ENCODE results near the gene ACTN2.
"Not testable (repeated sequence)": the region's sequence is repeated elsewhere in the genome, so short reads cannot be mapped to it uniquely, and the experiment has no call there.

The ACTN2 gene

DNA sequence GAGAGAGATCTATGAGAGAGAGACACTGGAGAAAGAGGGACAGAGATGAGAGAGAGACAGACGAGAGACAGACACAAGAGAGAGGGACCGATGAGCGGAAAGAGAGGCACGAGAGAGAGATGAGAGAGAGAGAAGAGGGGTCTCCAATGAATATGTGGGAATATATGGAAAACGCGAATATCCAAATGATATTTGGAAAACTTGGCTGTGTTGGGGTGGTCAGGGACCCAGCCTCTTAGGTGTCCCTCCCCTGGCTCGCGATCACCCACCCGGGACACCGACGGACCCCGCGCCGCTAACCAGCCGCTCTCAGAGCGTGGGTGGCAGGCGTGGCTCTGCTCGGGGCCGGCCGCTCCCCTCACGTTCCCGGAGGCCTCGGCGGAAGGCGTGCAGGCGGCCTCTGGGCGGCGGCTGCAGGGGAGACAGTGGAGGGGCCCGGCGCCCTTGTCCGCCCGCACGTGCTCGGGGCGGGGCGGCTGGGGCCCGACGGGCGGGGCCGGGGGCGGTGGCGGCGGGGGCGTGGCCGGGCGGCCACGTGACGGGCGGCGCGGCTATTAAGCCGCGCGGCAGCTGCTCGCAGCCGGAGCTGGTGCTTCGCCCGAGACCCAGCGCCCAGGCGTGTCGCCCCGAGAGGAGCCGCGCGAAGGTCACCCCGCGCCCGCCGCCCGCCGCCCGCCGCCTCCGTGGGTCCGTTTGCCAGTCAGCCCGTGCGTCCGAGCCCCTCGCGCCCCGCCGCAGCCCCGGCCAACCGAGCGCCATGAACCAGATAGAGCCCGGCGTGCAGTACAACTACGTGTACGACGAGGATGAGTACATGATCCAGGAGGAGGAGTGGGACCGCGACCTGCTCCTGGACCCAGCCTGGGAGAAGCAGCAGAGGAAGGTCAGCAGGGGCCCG, at the start of gene ACTN2:
TSS of gene ACTN2 (plus strand) at position 583 of the 898 bp plus-strand sequence. CDS start at position 758, 175 bp downstream.
- peak; percentile 54 for DNase-seq

DNA sequence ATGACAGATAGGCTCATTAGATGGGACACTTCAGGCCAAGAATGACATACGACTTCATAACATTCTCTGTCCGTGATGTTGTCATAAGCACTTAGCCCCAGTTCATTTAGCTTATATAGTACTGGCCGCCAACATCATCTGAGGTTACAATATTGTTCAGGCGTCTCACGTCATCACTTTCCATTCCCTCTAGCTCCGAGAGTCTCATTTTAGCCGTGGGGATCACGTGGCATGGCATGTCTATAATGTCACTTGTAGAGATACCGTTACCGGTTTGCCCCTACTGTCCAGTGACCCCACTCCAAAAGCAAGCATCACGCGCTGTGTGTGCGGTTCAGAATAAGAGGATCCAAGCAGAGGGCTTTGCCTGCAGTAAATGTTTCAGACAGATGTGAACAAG, 47.4 kb upstream of the ACTN2 start:
- DNase-seq: no peak

DNA sequence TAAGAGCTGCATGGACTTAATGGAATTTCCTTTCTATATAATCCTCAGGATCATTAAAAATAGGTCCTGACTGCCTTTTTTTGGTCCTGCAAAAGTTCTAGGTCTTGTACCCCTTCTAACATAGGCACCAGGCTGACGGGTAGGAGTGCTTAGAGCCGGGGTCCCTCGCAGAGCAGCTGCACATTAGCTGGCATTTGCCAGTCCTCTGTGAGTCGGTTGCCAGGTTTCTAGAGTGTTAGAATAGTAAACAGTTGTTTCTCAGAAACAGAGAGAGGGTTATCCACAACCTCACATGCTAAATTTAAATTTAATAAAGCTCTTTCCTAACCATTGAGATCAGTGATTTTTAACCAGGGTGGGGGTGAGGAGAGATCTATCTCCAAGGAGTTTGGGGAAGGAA, 46.6 kb upstream of the ACTN2 start:
- no peak for DNase-seq

DNA sequence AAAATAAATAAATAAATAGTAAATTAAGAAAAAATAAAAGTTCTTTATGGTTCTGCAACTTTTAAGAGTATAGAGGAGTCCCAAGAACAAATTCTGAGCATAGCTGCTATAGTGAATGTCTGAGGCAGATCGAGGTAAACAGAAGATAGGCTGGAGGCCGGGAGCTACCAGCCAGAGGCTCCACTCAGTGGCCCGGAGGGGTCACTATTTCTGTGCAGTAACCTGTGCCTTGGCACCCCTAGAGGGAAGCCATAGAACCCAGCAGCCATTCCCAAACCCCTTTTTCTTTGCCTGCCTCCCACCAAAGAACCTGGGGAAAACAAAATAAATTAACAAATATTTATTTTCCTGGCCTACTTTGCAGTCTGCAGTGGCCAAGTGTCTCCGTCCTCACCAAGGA, 43.5 kb upstream of the ACTN2 start:
- DNase-seq: no peak

DNA sequence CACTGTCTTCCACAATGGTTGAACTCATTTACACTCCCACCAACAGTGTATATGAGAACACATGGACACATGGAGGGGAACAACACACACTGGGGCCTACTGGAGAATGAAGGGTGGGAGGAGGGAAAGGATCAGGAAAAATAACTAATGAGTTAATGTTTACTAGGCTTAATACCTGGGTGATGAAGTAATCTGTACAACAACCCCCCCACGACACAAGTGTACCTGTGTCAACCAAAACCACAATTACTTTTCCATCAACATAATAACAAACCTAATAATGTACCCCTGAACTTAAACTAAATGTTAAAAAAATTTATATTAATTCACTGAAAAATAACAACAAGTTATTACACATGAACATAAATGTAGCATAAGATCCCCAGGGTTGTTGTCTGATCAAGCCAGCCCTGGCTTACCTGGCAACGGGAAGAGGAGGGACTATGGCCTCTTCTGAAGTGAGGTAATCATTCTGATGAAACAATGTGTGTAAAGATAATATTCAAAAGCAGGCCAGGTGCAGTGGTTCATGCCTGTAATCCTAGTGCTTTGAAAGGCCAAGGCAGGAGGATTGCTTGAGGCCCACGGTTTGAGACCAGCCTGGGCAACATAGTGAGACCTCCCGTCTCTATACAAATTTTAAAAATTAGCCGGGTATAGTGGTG, 41.2 kb upstream of the ACTN2 start:
- DNase-seq: no peak

DNA sequence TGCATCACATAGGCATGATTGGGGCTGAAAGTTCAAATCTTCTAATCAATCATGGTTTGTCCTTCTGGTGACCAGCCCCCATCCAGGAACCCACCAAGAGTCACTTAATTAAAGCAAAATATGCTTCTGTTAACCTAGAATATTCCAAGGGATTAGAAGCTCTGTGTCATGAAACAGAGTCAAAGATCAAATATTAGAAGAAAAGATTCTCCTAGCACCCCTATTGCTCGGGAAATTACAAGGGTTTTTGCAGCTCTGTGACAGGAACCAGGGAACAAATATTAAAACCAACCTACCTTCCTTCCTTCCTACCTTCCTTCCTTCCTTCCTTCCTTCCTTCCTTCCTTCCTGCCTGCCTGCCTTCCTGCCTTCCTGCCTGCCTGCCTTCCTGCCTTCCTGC, 31.8 kb upstream of the ACTN2 start:
- DNase-seq: no peak

DNA sequence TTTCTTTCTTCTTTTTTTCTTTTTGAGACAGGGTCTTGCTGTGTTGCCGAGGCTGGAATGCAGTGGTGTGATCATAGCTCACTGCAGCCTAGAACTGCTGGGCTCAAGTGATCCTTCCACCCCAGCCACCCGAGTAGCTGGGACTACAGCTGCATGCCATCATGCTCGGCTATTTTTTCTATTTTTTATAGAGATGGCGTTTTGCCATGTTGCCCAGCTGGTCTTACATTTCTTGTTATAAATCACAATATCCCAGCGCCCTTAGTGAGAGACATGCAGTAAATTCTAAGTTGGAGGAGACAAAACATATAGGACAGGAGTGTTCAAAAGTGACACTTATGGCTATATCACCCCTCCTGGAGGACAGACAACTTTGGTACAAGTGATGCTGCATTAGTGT, 31.3 kb upstream of the ACTN2 start:
- no peak for DNase-seq

DNA sequence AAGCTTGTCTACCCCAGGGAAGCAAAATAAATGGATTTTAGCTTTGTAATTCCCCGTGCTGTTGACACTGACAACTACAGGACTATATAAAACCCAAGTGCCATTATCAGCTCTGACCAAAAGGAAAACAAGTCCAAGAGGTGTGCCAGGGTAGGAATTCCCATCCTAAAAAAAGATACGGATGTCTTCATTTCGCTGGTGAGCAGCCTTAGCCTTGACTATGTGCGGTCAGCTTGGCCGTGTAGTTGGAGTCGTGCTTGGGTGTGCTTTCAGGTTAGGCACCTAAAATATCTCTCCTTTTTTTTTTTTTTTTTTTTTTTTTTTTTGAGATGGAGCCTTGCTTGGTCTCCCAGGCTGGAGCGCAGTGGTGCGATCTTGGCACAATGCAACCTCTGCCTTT, 28.9 kb upstream of the ACTN2 start:
- no peak for DNase-seq

DNA sequence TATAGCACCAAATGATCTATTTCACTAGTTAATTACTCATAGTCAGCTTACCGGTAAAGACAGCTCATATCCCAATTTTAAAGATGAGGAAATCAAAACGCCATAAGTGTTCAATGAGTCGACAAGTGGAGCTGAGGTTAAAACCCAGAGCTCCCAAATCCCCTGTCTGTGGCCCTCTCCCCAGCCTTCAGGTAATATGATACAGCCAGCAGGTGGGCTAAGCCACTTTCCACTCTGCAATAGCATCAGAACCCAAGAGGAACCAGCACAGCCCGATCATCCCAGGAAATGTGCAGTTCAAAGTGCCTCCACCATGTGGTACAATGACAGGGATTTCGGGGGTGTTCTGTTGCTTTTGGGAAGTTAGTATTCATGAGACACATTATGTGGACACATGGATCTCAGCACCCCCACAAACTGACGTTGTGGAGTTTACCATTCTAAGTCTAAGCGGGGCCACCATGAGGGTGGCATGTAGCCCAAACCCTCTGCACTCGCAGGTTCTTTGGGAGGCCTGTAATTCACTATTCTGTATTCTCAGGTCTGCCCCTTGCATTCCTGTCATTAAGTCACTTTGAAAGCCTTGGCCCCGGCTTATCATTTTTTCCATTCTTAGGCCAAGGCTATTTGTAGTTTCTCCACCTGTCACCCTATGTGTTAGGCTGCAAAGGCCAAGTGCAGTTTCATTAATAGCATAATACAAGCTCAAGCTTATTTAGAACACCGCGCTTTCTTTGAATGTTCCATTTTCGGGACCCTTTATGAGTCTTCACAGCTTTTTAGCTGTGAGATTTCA, 26.3 kb upstream of the ACTN2 start:
- DNase-seq: no peak

DNA sequence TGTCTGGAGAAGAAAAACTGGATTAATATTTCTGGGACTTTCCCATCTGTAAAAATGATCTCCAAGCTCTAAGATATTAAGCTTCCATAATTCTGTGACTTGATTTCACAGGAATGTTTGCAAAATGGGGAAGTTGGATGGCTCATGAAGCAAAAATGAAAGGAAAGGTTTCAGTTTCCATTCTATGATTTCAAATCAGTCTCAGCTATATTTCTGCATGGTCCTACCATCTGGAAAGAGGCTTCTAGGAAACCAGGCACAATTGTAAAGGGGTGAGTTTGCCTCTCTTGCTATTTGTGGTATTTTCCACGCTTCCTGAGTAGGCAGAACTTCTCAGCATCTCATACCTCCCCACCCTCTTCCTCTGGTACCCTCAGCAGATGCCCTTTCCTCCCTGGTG, 22.4 kb upstream of the ACTN2 start:
- no peak for DNase-seq

DNA sequence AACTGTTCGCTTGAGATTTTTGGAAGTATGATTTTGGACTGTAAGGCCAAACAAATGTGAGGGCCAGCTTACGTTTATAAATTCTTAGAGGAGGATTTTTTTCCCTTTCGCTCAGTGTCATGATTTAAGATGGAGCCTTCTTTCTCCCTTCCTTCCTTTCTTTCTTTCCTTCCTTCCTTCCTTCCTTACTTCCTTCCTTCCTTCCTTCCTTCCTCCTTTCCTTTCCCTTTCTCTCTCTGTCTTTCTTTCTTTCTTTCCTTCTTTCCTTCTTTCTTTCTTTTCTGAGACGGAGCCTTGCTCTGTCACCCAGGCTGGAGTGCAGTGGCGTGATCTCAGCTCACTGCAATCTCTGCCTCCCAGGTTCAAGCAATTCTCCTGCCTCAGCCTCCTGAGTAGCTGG, 17.4 kb upstream of the ACTN2 start:
- not testable (repeated sequence) for DNase-seq

DNA sequence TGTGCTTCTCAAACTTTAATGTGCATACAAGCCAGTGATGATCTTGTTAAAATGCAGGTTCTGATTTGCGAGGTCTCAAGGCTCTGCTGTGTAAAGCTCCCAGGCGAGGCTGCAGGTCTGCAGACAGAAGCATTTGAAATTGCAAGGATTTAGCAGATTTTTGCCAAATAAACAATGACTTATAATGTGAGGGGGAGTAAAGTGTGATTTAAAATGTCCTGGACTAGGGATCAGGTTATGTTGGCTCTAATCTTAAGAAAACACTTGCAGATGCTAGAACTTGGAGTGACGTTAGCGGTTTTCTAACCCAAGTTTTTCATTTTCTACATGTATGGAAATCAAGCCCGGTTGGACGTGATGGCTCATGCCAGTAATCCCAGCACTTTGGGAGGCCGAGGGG, 16.2 kb upstream of the ACTN2 start:
- DNase-seq: no peak

DNA sequence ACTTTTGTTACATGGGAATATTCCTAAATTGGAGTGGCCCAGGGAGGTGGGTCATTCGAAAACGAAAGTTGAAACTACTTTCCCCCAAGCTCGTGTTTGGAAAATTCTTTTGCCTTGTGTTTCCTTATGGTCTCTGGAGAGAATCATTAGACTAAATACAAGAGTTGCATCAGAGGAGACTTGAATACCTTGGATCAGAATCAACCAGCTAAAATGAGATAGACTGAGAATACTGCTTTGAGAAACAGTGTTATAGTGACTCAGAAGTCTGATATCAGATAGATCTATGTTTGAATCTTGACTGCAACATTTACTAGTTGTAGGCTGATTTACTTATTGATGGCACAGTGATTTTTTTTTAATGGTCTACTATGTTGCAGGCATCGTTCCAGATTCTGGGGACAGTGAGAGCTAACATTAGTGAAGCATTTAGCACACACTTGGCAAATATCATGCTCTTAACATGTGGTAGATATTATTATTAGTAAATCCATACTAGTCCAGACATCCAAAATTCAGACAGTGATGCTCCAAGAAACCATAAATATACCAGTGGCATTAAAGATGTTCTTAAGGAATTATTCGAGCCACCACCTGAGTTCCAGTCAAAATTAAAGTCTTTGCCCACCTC, 12.9 kb upstream of the ACTN2 start:
- DNase-seq: no peak

DNA sequence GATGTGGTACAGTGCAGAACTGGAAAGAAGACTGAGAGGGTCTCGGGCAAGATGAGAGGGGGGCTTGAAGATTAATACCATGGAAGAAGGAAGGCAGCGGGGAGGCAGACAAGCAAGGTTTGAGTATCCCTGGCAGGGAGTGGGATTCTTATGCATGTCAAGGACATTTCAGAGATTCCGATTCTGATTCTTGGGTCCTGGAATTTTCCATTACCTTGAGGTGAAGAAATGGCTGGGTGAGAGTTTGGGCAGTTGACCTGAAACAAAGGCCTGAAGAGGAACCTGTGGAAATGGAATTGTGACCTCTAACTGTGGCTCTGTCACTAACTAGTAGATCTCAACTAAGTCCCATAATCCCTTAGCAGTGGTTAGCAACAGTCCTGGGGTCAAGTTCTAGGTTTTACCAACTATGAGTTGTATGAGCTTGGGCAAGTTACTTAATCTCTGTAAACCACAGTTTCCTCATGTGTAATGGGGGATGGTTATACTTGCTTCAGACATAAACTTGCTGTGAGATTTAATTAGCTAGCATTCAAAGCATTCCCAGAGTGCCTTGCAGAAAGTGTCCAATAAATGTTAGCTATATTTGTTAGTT, 8.6 kb upstream of the ACTN2 start:
- no peak for DNase-seq

DNA sequence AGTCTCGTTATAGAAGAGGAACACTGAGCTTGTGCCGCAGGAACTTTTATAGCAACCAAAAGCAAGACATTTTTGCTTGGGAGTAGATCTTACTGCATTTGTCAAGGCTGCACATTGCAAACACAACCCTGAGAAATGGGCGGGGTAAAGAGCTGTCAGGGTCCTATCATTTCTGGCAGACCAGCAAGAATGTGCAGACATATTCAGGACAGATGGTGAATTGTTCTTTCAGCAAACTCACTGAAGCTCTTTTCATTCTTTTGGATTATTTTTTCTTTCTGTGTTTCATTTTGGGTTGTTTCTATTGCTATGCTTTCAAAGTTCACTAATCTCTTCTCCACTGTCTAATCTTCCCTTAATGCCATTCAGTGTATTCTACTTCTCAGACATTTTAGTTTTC, 5.1 kb upstream of the ACTN2 start:
- DNase-seq: no peak

DNA sequence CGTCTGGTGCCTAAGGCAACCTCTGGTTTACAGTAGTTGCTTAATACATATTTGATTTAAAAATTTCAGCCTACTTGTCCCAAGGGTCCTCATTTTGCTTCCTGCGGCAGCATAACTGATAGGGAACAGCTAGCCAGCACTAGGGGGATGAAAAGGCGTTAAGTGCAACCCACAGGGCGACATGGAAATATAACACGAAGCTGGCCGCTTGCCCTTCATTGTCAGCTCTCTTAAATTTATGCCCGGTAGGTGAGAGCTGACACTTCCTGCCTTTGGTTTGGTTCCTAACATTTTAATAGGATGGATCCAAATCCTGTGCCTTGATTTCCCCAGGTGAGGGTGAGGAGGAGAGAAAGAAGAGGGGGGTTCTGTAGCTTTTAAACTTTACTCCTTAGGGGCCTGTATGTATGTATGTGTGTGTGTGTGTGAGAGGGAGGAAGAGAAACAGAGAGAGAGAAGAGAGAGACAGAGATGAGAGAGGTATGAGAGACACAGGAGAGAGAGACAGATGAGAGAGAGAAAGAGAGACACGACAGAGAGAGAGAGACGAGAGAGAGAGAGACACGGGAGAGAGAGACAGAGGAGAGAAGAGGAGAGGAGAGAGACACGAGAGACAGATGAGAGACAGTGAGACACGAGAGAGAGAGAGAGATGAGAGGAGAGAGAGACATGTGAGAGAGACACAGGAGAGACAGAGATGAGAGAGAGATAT, 938 bp upstream of the ACTN2 start:
- no peak for DNase-seq

DNA sequence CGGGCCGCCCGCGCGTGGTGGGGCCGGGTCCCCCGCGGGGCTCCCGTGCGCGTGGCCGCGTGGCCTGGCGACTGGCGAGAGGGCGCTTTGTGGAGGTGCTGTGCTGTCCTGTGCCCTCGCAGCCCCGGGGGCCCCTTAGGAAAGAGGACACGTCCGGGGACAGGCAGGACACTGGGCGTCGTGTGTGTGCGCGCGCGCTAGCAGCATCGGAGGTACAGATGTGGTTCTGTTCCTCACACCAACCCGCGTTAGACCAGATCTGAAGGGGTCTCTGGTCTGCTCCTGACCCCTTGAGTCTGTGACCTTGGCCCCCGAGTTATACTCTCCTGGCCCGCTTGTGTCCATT, 489 bp downstream of the ACTN2 start:
- DNase-seq: peak; percentile 5

DNA sequence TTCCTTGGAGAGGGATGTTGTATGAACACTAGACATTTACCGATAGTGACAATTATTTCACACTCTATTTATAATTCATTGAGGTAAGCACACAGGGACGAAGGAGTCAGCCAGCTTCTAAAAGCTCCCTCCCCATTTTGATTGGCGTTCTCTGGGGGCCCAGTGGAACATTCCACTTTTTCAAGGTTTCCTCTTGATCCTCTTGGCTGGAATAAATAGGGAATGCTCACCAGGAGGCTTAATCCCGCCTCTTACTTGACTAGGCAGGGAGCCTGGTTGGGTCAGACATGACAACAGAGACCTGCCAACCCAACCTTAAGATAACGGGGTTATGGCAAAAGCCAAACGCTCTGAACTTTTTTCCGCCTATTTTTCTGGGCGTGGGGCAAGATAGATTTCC, 974 bp downstream of the ACTN2 start:
- DNase-seq: no peak

DNA sequence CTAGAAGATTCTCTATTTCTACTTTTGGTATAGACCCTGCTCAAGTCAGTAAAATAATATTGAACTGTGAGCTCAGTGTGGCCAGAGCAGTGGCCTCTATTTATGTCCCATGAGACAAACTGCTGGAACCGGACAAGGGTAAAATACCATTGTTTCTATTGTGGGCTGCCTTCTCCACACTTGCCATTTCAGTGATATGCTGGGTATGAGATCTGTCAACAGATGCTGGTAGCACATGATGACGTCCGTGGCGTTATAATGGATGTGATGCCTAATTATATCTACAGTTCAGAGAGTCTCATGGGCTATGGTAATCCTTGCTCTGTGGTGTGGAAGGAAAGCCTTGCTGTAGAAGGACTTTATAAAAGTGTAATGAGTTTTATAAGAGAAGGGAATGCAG, 2.4 kb downstream of the ACTN2 start:
- no peak for DNase-seq

DNA sequence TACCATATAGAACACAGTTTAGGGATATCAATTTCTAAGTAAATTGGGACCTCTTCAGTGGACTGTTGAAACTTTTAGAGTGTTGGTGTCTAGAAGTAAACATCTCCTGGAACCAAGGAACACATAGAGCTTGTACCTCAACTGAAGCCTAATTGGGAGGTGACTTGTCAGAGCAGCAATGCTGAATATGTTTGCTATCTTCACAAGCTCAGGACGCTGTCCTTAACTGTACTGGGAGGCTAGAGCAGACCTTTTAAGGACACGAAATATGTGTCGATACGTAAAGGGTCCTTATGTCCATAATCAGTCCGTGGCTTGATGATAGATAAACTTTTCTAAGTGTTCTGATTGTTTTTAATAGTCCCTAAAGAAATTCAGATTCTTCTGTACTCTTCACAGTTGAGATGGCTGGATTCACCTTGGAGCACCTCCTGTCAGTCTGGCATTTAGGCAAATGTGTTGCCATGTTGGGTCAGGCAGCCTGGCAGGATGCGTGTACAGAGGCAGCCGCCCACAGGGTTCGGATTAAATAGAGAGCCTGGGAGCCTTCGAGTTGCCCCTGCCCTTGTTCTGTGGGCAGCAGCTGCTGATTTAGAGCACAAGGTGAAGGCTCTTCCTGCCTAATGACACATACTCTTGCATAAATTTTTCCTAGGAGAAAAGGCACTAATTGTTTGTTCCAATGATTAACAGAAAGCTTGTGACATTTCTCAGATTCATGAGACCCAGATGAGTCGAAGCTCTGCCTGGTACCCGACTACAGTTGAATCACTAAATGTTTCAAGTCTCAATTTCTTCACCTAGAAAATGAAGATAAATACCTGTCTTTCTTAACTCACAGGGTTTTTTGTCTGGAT, 3.6 kb downstream of the ACTN2 start:
- DNase-seq: no peak

DNA sequence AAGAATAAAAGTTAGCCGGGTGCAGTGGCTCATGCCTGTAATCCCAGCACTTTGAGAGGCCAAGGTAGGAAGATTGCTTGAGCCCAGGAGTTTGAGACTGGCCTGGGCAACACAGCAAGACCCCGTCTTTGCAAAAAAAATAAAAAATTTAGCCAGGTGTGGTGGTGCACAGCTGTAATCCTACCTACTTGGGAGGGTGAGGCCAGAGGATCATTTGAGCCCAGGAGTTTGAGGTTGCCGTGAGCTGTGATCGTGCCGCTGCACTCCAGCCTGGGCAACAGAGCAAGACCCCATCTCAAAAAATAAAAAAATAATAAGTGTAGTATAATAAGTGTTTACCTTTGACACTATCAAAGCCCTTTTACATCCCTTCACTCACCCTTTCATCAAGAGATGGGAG, 5.0 kb downstream of the ACTN2 start:
- no peak for DNase-seq
